NCI-H1694 treated with DMSO at 0.1 percent for 48 hours (cell line): ENCODE measurements around the gene CIBAR2.
"Not testable (repeated sequence)": the region's sequence is repeated elsewhere in the genome, so short reads cannot be mapped to it uniquely, and the experiment has no call there.

ENCODE experiments used
- DNase-seq: peaks from one replicate; lab custom pipeline; 2025; lab: John Stamatoyannopoulos, UW

The CIBAR2 gene

GRCh38 chr16:85128079-85128837, 16.0 kb upstream of the CIBAR2 start:
- DNase-seq: no peak

GRCh38 chr16:85127379-85127723, 15.1 kb upstream of the CIBAR2 start:
- DNase-seq: no peak

DNA sequence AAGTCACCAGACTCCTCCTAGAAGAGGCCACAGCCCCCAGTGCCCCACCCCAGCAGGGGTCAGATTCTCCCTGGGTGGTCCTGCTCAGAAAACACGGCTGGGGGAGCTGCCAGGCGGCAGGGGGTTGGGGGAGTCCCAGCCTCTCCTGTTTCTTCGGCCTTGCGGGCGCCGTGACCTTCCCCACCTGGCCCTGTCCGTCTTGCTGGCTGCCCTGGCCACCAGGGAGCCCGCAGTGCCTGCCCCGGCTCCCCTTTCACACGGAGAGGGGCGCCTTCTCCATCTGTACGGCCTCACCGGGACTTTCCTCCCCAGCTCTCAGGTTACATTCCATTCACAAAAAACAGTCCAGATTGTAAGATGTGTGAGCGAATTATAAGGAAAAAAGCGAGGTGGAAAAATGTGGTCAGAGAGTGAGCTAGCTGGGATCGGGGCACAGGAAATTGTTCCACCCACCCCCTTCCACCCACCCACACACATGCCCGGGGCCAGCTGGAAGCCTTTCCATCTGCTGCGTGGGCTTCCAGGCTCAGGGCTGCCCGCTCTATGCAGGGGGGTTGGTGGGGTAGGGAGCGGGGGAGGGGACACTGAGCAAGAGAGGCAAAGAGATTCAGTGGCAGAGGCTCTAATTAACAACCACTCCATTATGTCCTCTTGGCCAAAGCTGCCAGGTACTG, 14.6 kb upstream of the CIBAR2 start:
- DNase-seq: peak; percentile 96

DNA sequence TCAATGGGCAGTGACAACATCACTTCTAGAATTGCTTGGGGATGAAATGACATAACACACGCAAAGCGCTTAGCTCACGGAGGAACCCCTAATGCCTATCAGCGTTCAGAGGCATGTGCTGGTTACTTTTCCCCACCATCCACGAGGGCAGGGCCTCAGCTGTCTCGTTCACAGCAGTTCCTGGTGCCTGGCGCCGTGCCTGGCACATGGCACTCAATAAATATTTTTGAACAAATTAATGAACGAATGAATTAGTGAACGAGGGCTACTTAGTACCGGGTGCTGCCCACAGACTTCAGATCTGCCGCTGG, 14.1 kb upstream of the CIBAR2 start:
- DNase-seq: peak; percentile 59

- DNase-seq: no peak
Observed at GRCh38 chr16:85125570-85126393, 13.5 kb upstream of the CIBAR2 start.

DNA sequence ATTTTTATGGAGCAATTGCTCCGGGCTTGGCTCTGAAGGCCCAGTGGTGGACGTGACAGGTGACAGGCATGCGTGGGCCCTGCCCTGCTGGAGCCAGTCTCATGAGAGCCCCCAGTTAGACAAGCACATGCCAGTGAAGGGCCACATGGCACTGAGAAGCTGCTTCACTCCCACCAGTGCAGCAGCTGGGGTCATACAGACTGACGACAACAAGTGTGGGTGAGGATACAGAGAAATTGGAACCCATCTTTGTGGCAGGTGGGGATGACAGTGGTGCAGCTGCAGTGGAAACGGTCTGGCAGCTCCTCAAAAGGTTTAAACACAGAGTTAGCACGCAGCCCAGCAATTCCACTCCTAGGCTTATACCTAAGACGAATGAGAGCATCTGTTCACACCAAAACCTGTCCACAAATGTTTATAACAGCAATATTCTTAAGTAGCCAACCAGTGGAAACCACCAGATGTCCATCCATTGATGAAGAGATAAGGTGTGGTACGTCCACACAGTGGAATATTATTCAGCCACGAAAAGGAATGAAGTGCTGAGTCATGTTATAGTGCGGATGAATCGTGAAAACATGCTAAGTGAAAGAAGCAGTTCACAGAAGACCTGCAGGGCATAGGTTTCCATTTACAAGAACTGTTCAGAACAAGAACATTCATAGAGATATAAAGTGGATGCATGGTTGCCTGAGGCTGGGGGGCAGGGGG, 12.5 kb upstream of the CIBAR2 start:
- DNase-seq: peak; percentile 71

DNA sequence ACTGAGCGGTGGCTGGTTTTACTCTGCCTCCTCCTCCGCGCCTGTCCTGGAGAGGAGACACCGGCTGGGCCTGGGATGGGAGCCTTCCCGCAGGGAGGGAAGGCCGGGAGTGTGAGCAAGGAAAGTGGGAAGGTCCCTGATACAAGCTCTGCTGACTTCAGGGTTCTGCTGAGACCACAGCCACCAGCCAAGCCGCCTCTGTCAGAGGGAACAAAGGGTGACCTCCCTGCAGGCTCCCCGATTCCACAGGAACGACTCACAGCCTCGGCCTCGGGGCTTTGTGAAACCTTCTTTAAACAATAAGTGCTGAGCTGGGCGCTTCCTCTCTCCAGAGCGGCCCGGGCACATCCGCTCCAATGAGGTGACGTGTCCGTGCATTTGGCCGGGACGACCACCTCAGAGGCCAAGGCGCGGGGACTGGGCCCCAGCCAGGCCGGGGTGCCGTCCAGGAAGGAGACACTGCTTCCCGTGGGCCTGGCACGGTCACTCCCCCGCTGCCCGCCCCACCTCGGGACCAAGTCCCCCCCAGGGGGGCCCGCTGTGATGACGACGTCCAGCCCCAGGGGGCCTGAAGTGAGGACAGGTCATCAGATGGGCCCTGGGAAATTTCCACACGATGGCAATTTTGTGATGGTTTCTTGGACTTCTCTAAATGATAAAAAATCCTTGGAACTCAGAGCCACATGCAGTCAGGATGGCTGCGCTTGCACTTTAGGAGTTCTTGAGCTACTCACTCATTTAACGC, 11.8 kb upstream of the CIBAR2 start:
- DNase-seq: no peak

GRCh38 chr16:85123441-85123840, 11.2 kb upstream of the CIBAR2 start:
- not testable (repeated sequence) for DNase-seq

DNA sequence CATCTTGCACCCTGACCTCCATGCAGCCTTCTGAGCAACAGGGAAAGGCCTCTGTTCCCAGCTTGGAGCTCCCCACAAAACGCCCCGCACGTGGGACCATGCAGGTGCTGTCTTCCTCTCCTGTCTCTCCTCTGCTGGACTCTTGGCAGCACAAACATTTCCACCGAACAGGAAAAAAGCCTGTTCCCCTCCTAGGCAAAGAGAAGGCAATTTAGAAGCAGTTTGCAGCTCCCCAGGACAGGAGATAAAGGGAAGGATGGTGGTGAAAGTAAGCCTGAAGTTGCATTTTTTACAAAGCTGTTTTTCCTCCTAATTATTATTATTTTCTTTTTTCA, 7.7 kb upstream of the CIBAR2 start:
- DNase-seq: no peak

DNA sequence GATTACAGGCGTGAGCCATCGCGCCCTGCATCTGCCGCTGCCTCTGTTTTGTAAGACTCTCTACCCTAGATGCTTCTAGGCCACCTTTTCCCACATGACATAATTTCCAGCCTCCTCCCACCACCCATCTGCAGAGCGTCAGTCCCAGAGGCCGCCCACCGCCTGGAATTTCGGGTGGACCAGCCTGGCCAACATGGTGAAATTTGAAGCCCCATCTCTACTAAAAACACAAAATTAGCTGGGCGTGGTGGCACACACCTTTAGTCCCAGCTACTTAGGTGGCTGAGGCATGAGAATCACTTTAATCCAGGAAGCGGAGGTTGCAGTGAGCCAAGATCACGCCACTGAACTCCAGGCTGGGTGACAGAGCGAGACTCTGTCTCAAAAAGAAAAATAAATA, 5.1 kb upstream of the CIBAR2 start:
- no peak for DNase-seq

DNA sequence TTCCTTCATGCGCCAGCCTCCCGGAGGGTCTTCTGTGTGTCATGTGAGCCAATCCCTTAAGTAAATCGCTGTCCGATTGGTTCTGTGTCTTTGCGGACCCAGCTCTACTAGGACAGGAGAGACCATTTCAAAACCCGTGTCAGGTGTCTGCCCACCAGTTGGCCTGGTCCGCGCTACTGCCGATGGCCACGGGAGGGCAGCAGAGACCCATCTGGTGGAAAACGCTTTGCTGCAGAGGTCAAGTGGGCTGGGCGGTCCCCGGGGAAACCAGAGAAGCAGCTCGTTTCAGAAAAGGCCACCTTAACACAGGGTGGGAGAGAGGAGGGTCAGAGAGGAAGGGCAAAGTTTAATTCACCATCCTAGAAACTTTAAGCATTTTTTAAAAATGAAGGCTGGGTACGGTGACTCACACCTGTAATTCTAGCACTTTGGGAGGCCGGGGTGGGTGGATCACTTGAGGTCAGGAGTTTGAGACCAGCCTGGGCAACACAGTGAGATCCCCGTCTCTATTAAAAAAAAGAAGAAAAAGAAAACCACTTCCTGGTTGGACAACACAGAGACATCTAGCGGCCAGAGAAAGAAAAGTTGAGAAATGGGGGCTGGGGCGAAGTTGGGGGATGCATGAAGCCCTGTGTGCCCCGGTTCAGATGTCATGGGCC, 2.8 kb upstream of the CIBAR2 start:
- DNase-seq: peak; percentile 43

DNA sequence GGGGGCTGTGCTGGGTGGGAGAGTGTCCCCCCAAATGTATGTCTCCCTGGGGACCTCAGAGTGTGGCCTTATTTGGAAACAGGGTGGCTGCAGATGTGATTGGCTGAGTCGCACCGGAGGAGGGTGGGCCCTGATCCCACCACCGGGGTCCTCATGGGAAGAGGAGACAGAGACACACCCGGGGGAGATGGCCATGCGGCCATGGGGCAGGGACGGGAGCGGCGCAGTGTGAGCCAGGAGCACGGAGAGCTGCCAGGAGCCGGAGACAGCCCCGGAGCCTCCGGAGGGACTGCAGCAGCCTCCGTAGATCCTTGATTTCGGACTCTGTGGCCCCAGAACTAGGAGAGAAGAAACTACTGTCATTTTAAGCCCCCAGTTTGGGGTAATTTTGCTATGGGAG, 1.6 kb upstream of the CIBAR2 start:
- no peak for DNase-seq

DNA sequence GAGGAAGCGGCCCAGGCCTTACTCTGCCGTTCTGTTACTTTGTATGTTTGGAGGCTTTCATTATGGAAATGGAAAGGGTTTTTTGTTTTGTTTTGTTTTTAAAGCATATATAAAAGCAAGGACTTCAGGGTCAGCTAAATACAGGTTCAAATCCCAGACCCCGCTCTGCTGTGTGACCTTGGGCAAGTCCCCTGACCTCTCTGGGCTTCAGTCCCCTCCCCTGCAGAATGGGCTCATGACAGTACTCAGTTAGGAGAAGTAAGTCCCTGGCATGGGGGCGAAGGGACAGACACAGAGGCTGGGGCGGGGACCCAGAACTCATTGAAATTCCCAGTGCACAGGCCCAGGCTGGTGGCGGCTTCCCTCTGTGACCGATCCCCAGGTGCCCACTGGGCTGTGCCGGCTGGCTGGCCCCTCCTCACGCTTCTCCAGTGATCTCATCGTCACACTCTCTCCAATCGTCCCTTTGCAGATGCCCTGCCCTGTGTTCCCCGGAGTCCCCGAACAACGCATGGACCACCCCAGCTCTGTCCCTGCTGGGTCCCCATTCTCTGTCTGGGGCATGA, 979 bp upstream of the CIBAR2 start:
- DNase-seq: no peak

DNA sequence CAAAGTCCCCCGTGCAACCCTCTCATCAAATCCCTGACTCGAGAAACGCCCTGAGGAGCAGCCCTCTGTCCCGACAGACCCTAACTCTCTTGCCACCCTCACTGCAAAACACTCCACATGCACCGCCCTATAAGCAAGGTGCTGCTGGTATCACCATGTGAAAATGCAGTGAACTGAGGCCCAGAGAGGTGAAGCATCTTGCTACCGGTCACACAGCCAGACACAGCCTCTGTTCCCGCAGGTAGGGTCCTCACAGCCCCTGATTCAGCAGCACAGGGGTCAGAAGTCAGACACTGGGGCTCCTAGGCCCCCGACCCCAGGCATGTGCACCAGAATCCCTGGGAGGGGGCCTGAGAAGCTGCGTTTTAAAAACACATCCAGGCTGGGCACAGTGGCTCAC, 1.1 kb downstream of the CIBAR2 start:
- DNase-seq: no peak

DNA sequence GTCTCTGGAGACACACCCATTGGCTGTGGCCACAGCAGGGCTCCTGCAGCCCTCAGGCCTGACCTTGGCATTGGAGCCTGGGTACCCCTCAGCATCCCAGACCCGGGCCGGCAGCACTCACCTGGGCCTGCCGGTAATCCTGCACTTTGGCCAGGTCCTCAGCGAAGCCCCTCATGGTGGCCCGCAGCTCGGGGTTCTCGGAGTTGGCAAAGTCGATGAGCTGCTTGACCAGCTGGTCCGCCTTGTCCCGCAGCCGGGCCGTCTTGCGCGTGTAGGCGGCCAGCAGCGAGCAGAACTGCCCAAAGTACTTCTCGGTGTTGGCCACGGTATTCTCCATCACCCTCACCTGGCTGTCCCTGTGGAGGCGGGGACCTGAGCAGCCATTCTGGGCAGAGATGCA, 2.2 kb downstream of the CIBAR2 start:
- DNase-seq: no peak

- DNase-seq: no peak
Observed at GRCh38 chr16:85107532-85107931, 4.7 kb downstream of the CIBAR2 start.

DNA sequence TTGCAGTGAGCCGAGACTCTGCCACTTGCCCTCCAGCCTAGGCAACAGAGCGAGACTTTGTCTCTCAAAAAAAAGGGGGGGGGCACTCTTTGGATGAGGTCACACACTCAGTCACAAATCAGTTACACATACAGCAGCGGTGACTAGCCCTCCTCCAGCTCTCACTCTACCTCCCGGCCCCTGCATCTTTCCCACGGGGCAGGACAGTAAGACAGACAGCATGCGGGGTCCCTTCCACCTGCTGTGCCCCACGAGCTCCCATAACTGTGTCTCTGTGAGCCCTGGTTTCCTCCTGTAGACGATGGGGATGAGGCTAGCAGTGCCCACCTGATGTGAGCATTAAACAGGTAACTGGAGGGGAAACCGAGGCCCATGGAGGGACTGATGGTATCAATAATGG, 5.2 kb downstream of the CIBAR2 start:
- no peak for DNase-seq

GRCh38 chr16:85105475-85105874, 6.8 kb downstream of the CIBAR2 start:
- no peak for DNase-seq

DNA sequence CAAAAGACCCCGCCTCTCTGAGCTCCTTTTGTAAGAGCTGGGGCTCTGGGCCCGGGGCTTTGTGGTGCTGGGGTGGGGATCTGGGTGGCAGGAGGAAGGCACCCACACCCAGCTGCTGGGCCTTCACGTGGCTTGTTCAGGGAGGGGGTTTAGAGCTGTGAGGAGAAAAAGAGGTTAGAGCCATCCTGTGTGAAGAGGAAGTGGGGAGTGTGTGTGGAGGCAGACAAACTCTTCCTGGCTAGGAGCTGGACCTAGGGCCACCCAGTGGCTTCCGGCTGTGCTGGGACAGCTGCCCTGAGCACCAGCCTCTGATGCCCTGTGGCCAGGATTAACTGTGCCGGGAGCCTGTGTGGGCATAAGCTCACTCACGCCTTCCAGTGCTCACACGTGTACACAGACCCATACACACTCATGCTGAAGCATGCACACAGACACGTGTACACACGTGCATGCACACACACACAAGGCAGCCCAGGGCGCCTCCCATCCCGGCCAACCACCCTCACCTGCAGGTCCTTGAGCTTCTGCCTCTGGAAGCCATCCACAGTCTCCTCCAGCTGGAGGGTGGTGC, 7.4 kb downstream of the CIBAR2 start:
- DNase-seq: no peak

GRCh38 chr16:85104147-85104546, 8.1 kb downstream of the CIBAR2 start:
- no peak for DNase-seq
